Endothelial cell of umbilical vein (primary cell): ENCODE data around the gene NADK.

Experiments
- CTCF ChIP-seq, 2 donors: IDR thresholded peaks; 1 replicate in 1 of 2; 2 replicates in 1 of 2; pipeline ENCODE4 v1.5.1; 2011; ENCODE audit warnings: low read length in 2 of 2, mild to moderate bottlenecking in 2 of 2, moderate library complexity in 2 of 2, control low read depth in 1 of 2, inconsistent platforms in 1 of 2, low read depth in 1 of 2; ENCODE audit not compliant: insufficient read depth in 1 of 2; ENCODE audit errors: extremely low read depth in 1 of 2
- FOS ChIP-seq: IDR thresholded peaks from 2 replicates; pipeline ENCODE4 v1.6.1; 2011; ENCODE audit warnings: mild to moderate bottlenecking, low read length, moderate library complexity, borderline replicate concordance; ENCODE audit not compliant: insufficient read depth
- JUN ChIP-seq: IDR thresholded peaks from 2 replicates; pipeline ENCODE4 v1.6.1; 2011; ENCODE audit warnings: borderline replicate concordance, low read depth; ENCODE audit not compliant: insufficient read length, insufficient read depth
- MAX ChIP-seq: IDR thresholded peaks from 2 replicates; pipeline ENCODE4 v1.6.1; 2011; ENCODE audit not compliant: insufficient read depth, insufficient read length
- POLR2A ChIP-seq: IDR thresholded peaks from 2 replicates; pipeline ENCODE4 v1.6.1; 2012; ENCODE audit warnings: low read depth, mild to moderate bottlenecking, control low read depth, low read length

GRCh38 chr1:1827089-1827848 lies 49.0 kb upstream of the NADK start:
- TF ChIP-seq FOS (no peak), JUN (no peak), POLR2A (no peak), CTCF (IDR thresholded peaks at IDR 0.05; ENCODE audit: extremely low read depth in 1 of 2, insufficient read depth in 1 of 2, low read depth in 1 of 2, low read length in 2 of 2) (no peak), MAX (no peak)
